ENCODE data around the gene CCER1. TPM values are rescaled to one million over a fixed set of nuclear protein-coding genes. Genes with fewer than 3 reads are reported as not detected.
A peak's percentile ranks its signal among the peaks of the same experiment; 100 is the strongest.

Gene CCER1
- total and polyA plus RNA-seq, 4 donors = not detected

GRCh38 chr12:90943255-90943654 is 11.7 kb downstream of the CCER1 start:
- Histone ChIP-seq H3K36me3 (ENCODE audit: control insufficient read depth in 1 of 2, insufficient read depth in 2 of 2, low read length in 1 of 2) (no peaks in the 10 kb centered on the region), H3K9me3 (ENCODE audit: control insufficient read depth, low read length) (no peaks in the 10 kb centered on the region), H3K27ac (ENCODE audit: low read depth in 1 of 2, low read length in 2 of 2) (no peak overlapping the region), H3K27me3 (ENCODE audit: control insufficient read depth in 1 of 2, insufficient read depth in 2 of 2, low read length in 1 of 2) (no peaks in the 10 kb centered on the region), H3K4me3 (ENCODE audit: low read length in 2 of 2) (no peak overlapping the region), H3K4me1 (ENCODE audit: control insufficient read depth in 1 of 2, insufficient read depth in 2 of 2, low read length in 2 of 2) (no peaks in the 10 kb centered on the region)
- WGBS, 2 donors = 92 to 94% methylated on average over 1 of the region's 1 CpG
- DNase-seq (no peak), ATAC-seq (ENCODE audit: low FRiP score) (no peak)
- intact Hi-C loops (cut with DNase I) = no loop called here

GRCh38 chr12:90940872-90941499 is 14.0 kb downstream of the CCER1 start:
- WGBS, 2 donors = 39 to 44% methylated on average over 3 of the region's 3 CpGs
- H3K4me3 ChIP-seq (ENCODE audit: low read length in 2 of 2) = no peak overlapping the region
- H3K36me3 ChIP-seq (ENCODE audit: control insufficient read depth in 1 of 2, insufficient read depth in 2 of 2, low read length in 1 of 2) = no peaks in the 10 kb centered on the region
- DNase-seq (no peak), ATAC-seq (ENCODE audit: low FRiP score) (no peak)
- H3K9me3 ChIP-seq (ENCODE audit: control insufficient read depth, low read length) = no peaks in the 10 kb centered on the region
- intact Hi-C loops (cut with DNase I) = no loop called here
- H3K27ac ChIP-seq (ENCODE audit: low read depth in 1 of 2, low read length in 2 of 2) = no peak overlapping the region
- no peaks in the 10 kb centered on the region for H3K4me1 ChIP-seq (ENCODE audit: control insufficient read depth in 1 of 2, insufficient read depth in 2 of 2, low read length in 2 of 2)
- H3K27me3 ChIP-seq (ENCODE audit: control insufficient read depth in 1 of 2, insufficient read depth in 2 of 2, low read length in 1 of 2) = no peaks in the 10 kb centered on the region

- Histone ChIP-seq H3K4me3 (ENCODE audit: low read length in 2 of 2) (no peak overlapping the region), H3K27me3 (ENCODE audit: control insufficient read depth in 1 of 2, insufficient read depth in 2 of 2, low read length in 1 of 2) (no peaks in the 10 kb centered on the region), H3K9me3 (ENCODE audit: control insufficient read depth, low read length) (no peaks in the 10 kb centered on the region), H3K36me3 (ENCODE audit: control insufficient read depth in 1 of 2, insufficient read depth in 2 of 2, low read length in 1 of 2) (no peaks in the 10 kb centered on the region), H3K4me1 (ENCODE audit: control insufficient read depth in 1 of 2, insufficient read depth in 2 of 2, low read length in 2 of 2) (no peaks in the 10 kb centered on the region), H3K27ac (ENCODE audit: low read depth in 1 of 2, low read length in 2 of 2) (no peak overlapping the region)
- intact Hi-C loops (cut with DNase I) = no loop called here
- DNase-seq (no peak), ATAC-seq (ENCODE audit: low FRiP score) (no peak)
- 93 to 95% methylated on average over 1 of the region's 1 CpG for WGBS, 2 donors
These were observed 15.6 kb downstream of the CCER1 start for GRCh38 chr12:90939382-90939781.

- H3K4me3 ChIP-seq (ENCODE audit: low read length in 2 of 2) = no peak overlapping the region
- H3K27ac ChIP-seq (ENCODE audit: low read depth in 1 of 2, low read length in 2 of 2) = no peak overlapping the region
- intact Hi-C loops (cut with DNase I) = no loop called here
- ATAC-seq (ENCODE audit: low FRiP score) = no peak
- no peaks in the 10 kb centered on the region for H3K36me3 ChIP-seq (ENCODE audit: control insufficient read depth in 1 of 2, insufficient read depth in 2 of 2, low read length in 1 of 2)
- H3K27me3 ChIP-seq (ENCODE audit: control insufficient read depth in 1 of 2, insufficient read depth in 2 of 2, low read length in 1 of 2) = no peaks in the 10 kb centered on the region
- no peaks in the 10 kb centered on the region for H3K4me1 ChIP-seq (ENCODE audit: control insufficient read depth in 1 of 2, insufficient read depth in 2 of 2, low read length in 2 of 2)
- H3K9me3 ChIP-seq (ENCODE audit: control insufficient read depth, low read length) = no peaks in the 10 kb centered on the region
- 58 to 63% methylated on average over 6 of the region's 6 CpGs for WGBS, 2 donors
- DNase-seq = no peak
These were observed 16.5 kb downstream of the CCER1 start for GRCh38 chr12:90938451-90938850.

GRCh38 chr12:90937651-90938050 is 17.3 kb downstream of the CCER1 start:
- WGBS, 2 donors = 46 to 49% methylated on average over 2 of the region's 2 CpGs
- Histone ChIP-seq H3K27ac (ENCODE audit: low read depth in 1 of 2, low read length in 2 of 2) (no peak overlapping the region), H3K4me1 (ENCODE audit: control insufficient read depth in 1 of 2, insufficient read depth in 2 of 2, low read length in 2 of 2) (no peaks in the 10 kb centered on the region), H3K4me3 (ENCODE audit: low read length in 2 of 2) (no peak overlapping the region), H3K27me3 (ENCODE audit: control insufficient read depth in 1 of 2, insufficient read depth in 2 of 2, low read length in 1 of 2) (no peaks in the 10 kb centered on the region), H3K9me3 (ENCODE audit: control insufficient read depth, low read length) (no peaks in the 10 kb centered on the region), H3K36me3 (ENCODE audit: control insufficient read depth in 1 of 2, insufficient read depth in 2 of 2, low read length in 1 of 2) (no peaks in the 10 kb centered on the region)
- ATAC-seq (ENCODE audit: low FRiP score) = no peak
- intact Hi-C loops (cut with DNase I) = no loop called here
- DNase-seq = no peak

GRCh38 chr12:90936230-90937005 is 18.6 kb downstream of the CCER1 start:
- no peak overlapping the region for H3K27ac ChIP-seq (ENCODE audit: low read depth in 1 of 2, low read length in 2 of 2)
- ATAC-seq (ENCODE audit: low FRiP score) (no peak), DNase-seq (peak in 1 of 2 donors; percentile 64)
- no peak overlapping the region for H3K4me3 ChIP-seq (ENCODE audit: low read length in 2 of 2)
- no peaks in the 10 kb centered on the region for H3K9me3 ChIP-seq (ENCODE audit: control insufficient read depth, low read length)
- 94 to 95% methylated on average over 5 of the region's 5 CpGs for WGBS, 2 donors
- no peaks in the 10 kb centered on the region for H3K36me3 ChIP-seq (ENCODE audit: control insufficient read depth in 1 of 2, insufficient read depth in 2 of 2, low read length in 1 of 2)
- no peaks in the 10 kb centered on the region for H3K4me1 ChIP-seq (ENCODE audit: control insufficient read depth in 1 of 2, insufficient read depth in 2 of 2, low read length in 2 of 2)
- H3K27me3 ChIP-seq (ENCODE audit: control insufficient read depth in 1 of 2, insufficient read depth in 2 of 2, low read length in 1 of 2) = no peaks in the 10 kb centered on the region
- intact Hi-C loops (cut with DNase I) = no loop called here

- Histone ChIP-seq H3K27me3 (ENCODE audit: control insufficient read depth in 1 of 2, insufficient read depth in 2 of 2, low read length in 1 of 2) (no peaks in the 10 kb centered on the region), H3K36me3 (ENCODE audit: control insufficient read depth in 1 of 2, insufficient read depth in 2 of 2, low read length in 1 of 2) (no peaks in the 10 kb centered on the region), H3K9me3 (ENCODE audit: control insufficient read depth, low read length) (no peaks in the 10 kb centered on the region), H3K4me1 (ENCODE audit: control insufficient read depth in 1 of 2, insufficient read depth in 2 of 2, low read length in 2 of 2) (peaks cover 0 to 3% of the 10 kb centered on the region in 2 donors), H3K4me3 (ENCODE audit: low read length in 2 of 2) (no peak overlapping the region), H3K27ac (ENCODE audit: low read depth in 1 of 2, low read length in 2 of 2) (no peak overlapping the region)
- no peak for ATAC-seq (ENCODE audit: low FRiP score)
- no peak for DNase-seq
- intact Hi-C loops (cut with DNase I) = no loop called here
- WGBS, 2 donors = 63 to 77% methylated on average over 5 of the region's 5 CpGs
These were observed 29.4 kb downstream of the CCER1 start for GRCh38 chr12:90925562-90925961.

- Histone ChIP-seq H3K4me3 (ENCODE audit: low read length in 2 of 2) (no peak overlapping the region), H3K27me3 (ENCODE audit: control insufficient read depth in 1 of 2, insufficient read depth in 2 of 2, low read length in 1 of 2) (no peaks in the 10 kb centered on the region), H3K27ac (ENCODE audit: low read depth in 1 of 2, low read length in 2 of 2) (no peak overlapping the region), H3K4me1 (ENCODE audit: control insufficient read depth in 1 of 2, insufficient read depth in 2 of 2, low read length in 2 of 2) (peaks cover 0 to 3% of the 10 kb centered on the region in 2 donors), H3K9me3 (ENCODE audit: control insufficient read depth, low read length) (no peaks in the 10 kb centered on the region), H3K36me3 (ENCODE audit: control insufficient read depth in 1 of 2, insufficient read depth in 2 of 2, low read length in 1 of 2) (no peaks in the 10 kb centered on the region)
- WGBS, 2 donors = 30 to 33% methylated on average over 1 of the region's 1 CpG
- ATAC-seq (ENCODE audit: low FRiP score) (no peak), DNase-seq (no peak)
- intact Hi-C loops (cut with DNase I) = no loop called here
These were observed 30.6 kb downstream of the CCER1 start for GRCh38 chr12:90924406-90924805.

GRCh38 chr12:90922145-90922627 is 32.8 kb downstream of the CCER1 start:
- H3K9me3 ChIP-seq (ENCODE audit: control insufficient read depth, low read length) = no peaks in the 10 kb centered on the region
- intact Hi-C loops (cut with DNase I) = no loop called here
- H3K4me3 ChIP-seq (ENCODE audit: low read length in 2 of 2) = no peak overlapping the region
- peaks cover 0 to 3% of the 10 kb centered on the region in 2 donors for H3K4me1 ChIP-seq (ENCODE audit: control insufficient read depth in 1 of 2, insufficient read depth in 2 of 2, low read length in 2 of 2)
- no peak for DNase-seq
- no peaks in the 10 kb centered on the region for H3K36me3 ChIP-seq (ENCODE audit: control insufficient read depth in 1 of 2, insufficient read depth in 2 of 2, low read length in 1 of 2)
- no peak for ATAC-seq (ENCODE audit: low FRiP score)
- no peak overlapping the region for H3K27ac ChIP-seq (ENCODE audit: low read depth in 1 of 2, low read length in 2 of 2)
- H3K27me3 ChIP-seq (ENCODE audit: control insufficient read depth in 1 of 2, insufficient read depth in 2 of 2, low read length in 1 of 2) = no peaks in the 10 kb centered on the region
